A549 (cell line): Measurements from ENCODE around the gene CNIH2. TPM values are rescaled to one million over a fixed set of nuclear protein-coding genes. Genes with fewer than 3 reads are reported as not detected.

Experiments
- ATAC-seq, 2 experiments: fragments of 200-7000 bp in 1 of 2; fragments of >200 bp in 1 of 2; cut with Nextera tagmentation in 1 of 2; cut with Tn5 transposase in 1 of 2; 3 replicates each; pipeline versions ENCODE4 v1.8.0 to v1.9.1; 2018 to 2020; ENCODE audit warnings: mild to moderate bottlenecking in 1 of 2, moderate library complexity in 1 of 2
- CTCF ChIA-PET: fragments of 300-600 bp; sonication (Branson Sonifier 250); formaldehyde crosslinking; extraction: SDS; loops from one replicate; lab custom pipeline; 2021; ENCODE audit warnings: antibody characterized with exemption, inconsistent platforms; lab: Yijun Ruan, JAX
- POLR2A ChIA-PET: fragments of 350-600 bp; formaldehyde crosslinking; extraction: SDS; loops from one replicate; lab custom pipeline; 2021; ENCODE audit warnings: antibody characterized with exemption, inconsistent platforms; lab: Yijun Ruan, JAX
- DNase-seq, 2 experiments: peaks; one replicate each; pipeline versions ENCODE4 v3.0.0 to v3.0.0-alpha.2; 2011 to 2016; ENCODE audit warnings: low read depth in 1 of 2, low spot score in 1 of 2
- FAIRE-seq: peaks from 2 replicates; lab custom pipeline; 2011; peaks lifted over from hg19 to GRCh38; lab: Jason Lieb, UNC
- H3K27ac ChIP-seq, 2 experiments: fragments of >200 bp; sonication (Bioruptor Twin); formaldehyde crosslinking; 3 replicates each; pipeline ENCODE4 v1.5.1; 2016 to 2017
- H3K4me1 ChIP-seq: fragments of >200 bp; sonication (Bioruptor Twin); formaldehyde crosslinking; 3 replicates; pipeline ENCODE4 v1.6.1; 2016
- H3K4me2 ChIP-seq: fragments of >200 bp; sonication (Bioruptor Twin); formaldehyde crosslinking; 3 replicates; pipeline ENCODE4 v1.6.1; 2016
- H3K4me3 ChIP-seq: fragments of >200 bp; sonication (Bioruptor Twin); formaldehyde crosslinking; 3 replicates; pipeline ENCODE4 v1.5.1; 2016
- H3K9me3 ChIP-seq: fragments of >200 bp; sonication (Bioruptor Twin); formaldehyde crosslinking; 3 replicates; pipeline ENCODE4 v1.6.1; 2016
- BHLHE40 ChIP-seq: IDR thresholded peaks from 2 replicates; pipeline ENCODE4 v1.6.1; 2012; ENCODE audit warnings: low read depth, low read length, inconsistent platforms
- CBX2 ChIP-seq: fragments of 200-600 bp; sonication (generic); IDR thresholded peaks from 2 replicates; pipeline ENCODE4 v1.6.1; 2016; ENCODE audit warnings: low read depth, mild to moderate bottlenecking, borderline replicate concordance
- GATA3 ChIP-seq: IDR thresholded peaks from 2 replicates; pipeline ENCODE4 v1.6.1; 2012; ENCODE audit warnings: borderline replicate concordance
- HOXB5 ChIP-seq: fragments of 250-450 bp; sonication (Bioruptor Pico); IDR thresholded peaks from 2 replicates; pipeline ENCODE4 v1.5.0; 2020; ENCODE audit warnings: mild to moderate bottlenecking, moderate library complexity
- JUN ChIP-seq, 2 experiments: fragments of >200 bp; sonication (Bioruptor Twin); formaldehyde crosslinking; IDR thresholded peaks; 2 replicates in 1 of 2; 3 replicates in 1 of 2; pipeline ENCODE4 v1.6.1; 2016 to 2017
- JUNB ChIP-seq: fragments of >200 bp; sonication (Bioruptor Twin); formaldehyde crosslinking; IDR thresholded peaks from 2 replicates; pipeline ENCODE4 v1.6.1; 2016
- NPAS2 ChIP-seq: fragments of 250-450 bp; sonication (Bioruptor Pico); IDR thresholded peaks from 2 replicates; pipeline ENCODE4 v1.8.0; 2022; ENCODE audit warnings: mild to moderate bottlenecking, moderate library complexity, borderline replicate concordance
- PHF8 ChIP-seq: fragments of 200-600 bp; sonication (generic); IDR thresholded peaks from 2 replicates; pipeline ENCODE4 v1.6.1; 2016; ENCODE audit warnings: low read depth, mild to moderate bottlenecking, antibody characterized with exemption, moderate library complexity, borderline replicate concordance
- RFX5 ChIP-seq: fragments of 450-650 bp; IDR thresholded peaks from 2 replicates; pipeline ENCODE4 v1.7.1; 2014; ENCODE audit warnings: antibody characterized with exemption, mild to moderate bottlenecking, moderate library complexity
- TP53 ChIP-seq: fragments of 250-450 bp; sonication (Bioruptor Pico); IDR thresholded peaks from 2 replicates; pipeline ENCODE4 v1.5.0; 2021; ENCODE audit warnings: mild to moderate bottlenecking, moderate library complexity
- WGBS: methylation state at CpG from one replicate; pipeline ENCODE4 v1.1.6; 2017; ENCODE audit errors: missing lambda C conversion rate; 5-methylcytosine and 5-hydroxymethylcytosine counted together
- polyA plus RNA-seq, 4 experiments: library from polyadenylated mRNA; depleted of rRNA in 3 of 4; stranded (reverse); fragments of >200 nt; fragmentation: RNase III in 1 of 4; extraction: RNeasy Plus Mini Kit Qiagen cat#74134 plus additional on column Dnase treatment in 1 of 4; gene quantifications; 2 replicates in 3 of 4; 3 replicates in 1 of 4; pipeline ENCODE4 v1.2.3, GENCODE V29; 2011 to 2017
- TF ChIP-seq, protein P1 (sequence below): fragments of 250-450 bp; sonication (Bioruptor Pico); IDR thresholded peaks from 2 replicates; pipeline ENCODE4 v1.5.0; 2021; ENCODE audit warnings: mild to moderate bottlenecking, moderate library complexity, borderline replicate concordance
- TF ChIP-seq, protein P2 (sequence below): fragments of >200 bp; sonication (Bioruptor Twin); formaldehyde crosslinking; IDR thresholded peaks from 3 replicates; pipeline ENCODE4 v1.5.1; 2016
- TF ChIP-seq, protein P3 (sequence below): fragments of >200 bp; sonication (Bioruptor Twin); formaldehyde crosslinking; IDR thresholded peaks from 3 replicates; pipeline ENCODE4 v1.6.1; 2016
- TF ChIP-seq, protein P4 (sequence below): fragments of 450-650 bp; IDR thresholded peaks from 2 replicates; pipeline ENCODE4 v1.6.1; 2014; ENCODE audit warnings: antibody characterized with exemption
- TF ChIP-seq, protein P5 (sequence below): fragments of 200-600 bp; sonication (generic); IDR thresholded peaks from 2 replicates; pipeline ENCODE4 v1.6.1; 2016; ENCODE audit warnings: antibody characterized with exemption, mild to moderate bottlenecking, moderate library complexity
- TF ChIP-seq, protein P6 (sequence below): IDR thresholded peaks from 2 replicates; pipeline ENCODE4 v1.6.1; 2012

The CNIH2 gene
- polyA plus RNA-seq, 2 of the 4 experiments (the other 2 are of a cell fraction): 0.98 to 1.1 TPM

DNA sequence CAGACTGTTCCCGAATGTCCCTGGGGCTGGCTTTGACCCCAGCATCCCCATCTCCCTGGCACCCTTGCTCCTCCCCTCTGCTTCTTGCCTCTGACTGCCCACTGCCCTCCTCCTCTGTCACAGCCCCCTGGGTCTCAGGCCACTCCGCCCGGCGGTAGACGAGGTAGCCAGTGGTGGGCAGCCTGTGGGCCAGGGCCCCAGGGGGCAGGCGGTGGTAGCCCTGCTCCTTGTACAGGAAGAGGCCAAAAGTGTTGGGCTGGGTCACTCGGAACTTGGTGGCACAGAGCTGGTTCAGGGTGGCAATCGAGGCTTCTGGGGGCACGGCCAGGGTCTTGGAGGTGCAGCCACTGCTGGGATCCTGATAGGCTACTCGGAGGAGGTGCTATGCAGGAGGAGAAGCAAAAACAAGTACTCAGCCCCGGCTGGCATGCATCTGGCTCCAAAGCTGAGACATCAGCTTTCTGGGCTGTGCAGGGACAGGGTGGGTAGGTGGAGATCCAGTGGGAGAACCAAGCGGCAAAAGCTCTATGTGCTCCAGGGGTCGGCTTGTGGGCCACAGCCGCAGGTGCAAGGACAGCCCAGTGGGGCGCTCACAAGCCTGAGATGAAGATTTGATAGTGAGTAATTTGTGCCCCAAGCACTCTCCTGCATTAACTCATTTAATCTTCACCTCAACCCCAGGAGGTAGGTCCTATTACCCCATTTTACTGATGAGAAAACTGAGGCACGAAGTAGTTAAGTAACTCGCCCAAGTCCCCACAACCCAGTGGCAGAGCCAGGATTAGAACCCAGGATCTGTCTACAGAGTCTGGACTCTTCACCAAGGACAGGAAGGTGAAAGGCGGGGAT, 54.6 kb downstream of the CNIH2 start:
- ChIA-PET POLR2A (no interaction called here), CTCF (interaction anchor here (1.0 to 8.7 kb wide), 7 partner anchors 10 to 76 kb away, joined by 3 to 247 read pairs (median 5); partner anchors contain the start of genes B4GAT1, BRMS1 and CD248)
- H3K27ac ChIP-seq: no peak overlapping the region
- no peaks in the 10 kb centered on the region for H3K9me3 ChIP-seq
- no peak for DNase-seq
- 86% methylated on average over 17 of the region's 18 CpGs for WGBS
- TF ChIP-seq, protein P1, sequence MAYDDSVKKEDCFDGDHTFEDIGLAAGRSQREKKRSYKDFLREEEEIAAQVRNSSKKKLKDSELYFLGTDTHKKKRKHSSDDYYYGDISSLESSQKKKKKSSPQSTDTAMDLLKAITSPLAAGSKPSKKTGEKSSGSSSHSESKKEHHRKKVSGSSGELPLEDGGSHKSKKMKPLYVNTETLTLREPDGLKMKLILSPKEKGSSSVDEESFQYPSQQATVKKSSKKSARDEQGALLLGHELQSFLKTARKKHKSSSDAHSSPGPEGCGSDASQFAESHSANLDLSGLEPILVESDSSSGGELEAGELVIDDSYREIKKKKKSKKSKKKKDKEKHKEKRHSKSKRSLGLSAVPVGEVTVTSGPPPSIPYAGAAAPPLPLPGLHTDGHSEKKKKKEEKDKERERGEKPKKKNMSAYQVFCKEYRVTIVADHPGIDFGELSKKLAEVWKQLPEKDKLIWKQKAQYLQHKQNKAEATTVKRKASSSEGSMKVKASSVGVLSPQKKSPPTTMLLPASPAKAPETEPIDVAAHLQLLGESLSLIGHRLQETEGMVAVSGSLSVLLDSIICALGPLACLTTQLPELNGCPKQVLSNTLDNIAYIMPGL: no peak
- no peak for TF ChIP-seq GATA3
- TF ChIP-seq JUNB: no peak
- TF ChIP-seq, protein P2, sequence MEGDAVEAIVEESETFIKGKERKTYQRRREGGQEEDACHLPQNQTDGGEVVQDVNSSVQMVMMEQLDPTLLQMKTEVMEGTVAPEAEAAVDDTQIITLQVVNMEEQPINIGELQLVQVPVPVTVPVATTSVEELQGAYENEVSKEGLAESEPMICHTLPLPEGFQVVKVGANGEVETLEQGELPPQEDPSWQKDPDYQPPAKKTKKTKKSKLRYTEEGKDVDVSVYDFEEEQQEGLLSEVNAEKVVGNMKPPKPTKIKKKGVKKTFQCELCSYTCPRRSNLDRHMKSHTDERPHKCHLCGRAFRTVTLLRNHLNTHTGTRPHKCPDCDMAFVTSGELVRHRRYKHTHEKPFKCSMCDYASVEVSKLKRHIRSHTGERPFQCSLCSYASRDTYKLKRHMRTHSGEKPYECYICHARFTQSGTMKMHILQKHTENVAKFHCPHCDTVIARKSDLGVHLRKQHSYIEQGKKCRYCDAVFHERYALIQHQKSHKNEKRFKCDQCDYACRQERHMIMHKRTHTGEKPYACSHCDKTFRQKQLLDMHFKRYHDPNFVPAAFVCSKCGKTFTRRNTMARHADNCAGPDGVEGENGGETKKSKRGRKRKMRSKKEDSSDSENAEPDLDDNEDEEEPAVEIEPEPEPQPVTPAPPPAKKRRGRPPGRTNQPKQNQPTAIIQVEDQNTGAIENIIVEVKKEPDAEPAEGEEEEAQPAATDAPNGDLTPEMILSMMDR: no peak
- TF ChIP-seq CBX2: no peak
- TF ChIP-seq, protein P3, sequence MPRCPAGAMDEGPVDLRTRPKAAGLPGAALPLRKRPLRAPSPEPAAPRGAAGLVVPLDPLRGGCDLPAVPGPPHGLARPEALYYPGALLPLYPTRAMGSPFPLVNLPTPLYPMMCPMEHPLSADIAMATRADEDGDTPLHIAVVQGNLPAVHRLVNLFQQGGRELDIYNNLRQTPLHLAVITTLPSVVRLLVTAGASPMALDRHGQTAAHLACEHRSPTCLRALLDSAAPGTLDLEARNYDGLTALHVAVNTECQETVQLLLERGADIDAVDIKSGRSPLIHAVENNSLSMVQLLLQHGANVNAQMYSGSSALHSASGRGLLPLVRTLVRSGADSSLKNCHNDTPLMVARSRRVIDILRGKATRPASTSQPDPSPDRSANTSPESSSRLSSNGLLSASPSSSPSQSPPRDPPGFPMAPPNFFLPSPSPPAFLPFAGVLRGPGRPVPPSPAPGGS: no peak
- no peak for TF ChIP-seq BHLHE40
- no peak for TF ChIP-seq HOXB5 (CRISPR knock-in tag)
- TF ChIP-seq, protein P4, sequence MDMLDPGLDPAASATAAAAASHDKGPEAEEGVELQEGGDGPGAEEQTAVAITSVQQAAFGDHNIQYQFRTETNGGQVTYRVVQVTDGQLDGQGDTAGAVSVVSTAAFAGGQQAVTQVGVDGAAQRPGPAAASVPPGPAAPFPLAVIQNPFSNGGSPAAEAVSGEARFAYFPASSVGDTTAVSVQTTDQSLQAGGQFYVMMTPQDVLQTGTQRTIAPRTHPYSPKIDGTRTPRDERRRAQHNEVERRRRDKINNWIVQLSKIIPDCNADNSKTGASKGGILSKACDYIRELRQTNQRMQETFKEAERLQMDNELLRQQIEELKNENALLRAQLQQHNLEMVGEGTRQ: no peak
- TF ChIP-seq, protein P5, sequence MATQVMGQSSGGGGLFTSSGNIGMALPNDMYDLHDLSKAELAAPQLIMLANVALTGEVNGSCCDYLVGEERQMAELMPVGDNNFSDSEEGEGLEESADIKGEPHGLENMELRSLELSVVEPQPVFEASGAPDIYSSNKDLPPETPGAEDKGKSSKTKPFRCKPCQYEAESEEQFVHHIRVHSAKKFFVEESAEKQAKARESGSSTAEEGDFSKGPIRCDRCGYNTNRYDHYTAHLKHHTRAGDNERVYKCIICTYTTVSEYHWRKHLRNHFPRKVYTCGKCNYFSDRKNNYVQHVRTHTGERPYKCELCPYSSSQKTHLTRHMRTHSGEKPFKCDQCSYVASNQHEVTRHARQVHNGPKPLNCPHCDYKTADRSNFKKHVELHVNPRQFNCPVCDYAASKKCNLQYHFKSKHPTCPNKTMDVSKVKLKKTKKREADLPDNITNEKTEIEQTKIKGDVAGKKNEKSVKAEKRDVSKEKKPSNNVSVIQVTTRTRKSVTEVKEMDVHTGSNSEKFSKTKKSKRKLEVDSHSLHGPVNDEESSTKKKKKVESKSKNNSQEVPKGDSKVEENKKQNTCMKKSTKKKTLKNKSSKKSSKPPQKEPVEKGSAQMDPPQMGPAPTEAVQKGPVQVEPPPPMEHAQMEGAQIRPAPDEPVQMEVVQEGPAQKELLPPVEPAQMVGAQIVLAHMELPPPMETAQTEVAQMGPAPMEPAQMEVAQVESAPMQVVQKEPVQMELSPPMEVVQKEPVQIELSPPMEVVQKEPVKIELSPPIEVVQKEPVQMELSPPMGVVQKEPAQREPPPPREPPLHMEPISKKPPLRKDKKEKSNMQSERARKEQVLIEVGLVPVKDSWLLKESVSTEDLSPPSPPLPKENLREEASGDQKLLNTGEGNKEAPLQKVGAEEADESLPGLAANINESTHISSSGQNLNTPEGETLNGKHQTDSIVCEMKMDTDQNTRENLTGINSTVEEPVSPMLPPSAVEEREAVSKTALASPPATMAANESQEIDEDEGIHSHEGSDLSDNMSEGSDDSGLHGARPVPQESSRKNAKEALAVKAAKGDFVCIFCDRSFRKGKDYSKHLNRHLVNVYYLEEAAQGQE: no peak
- no peak for TF ChIP-seq TP53
- TF ChIP-seq RFX5: no peak
- no peak for TF ChIP-seq PHF8
- TF ChIP-seq, protein P6, sequence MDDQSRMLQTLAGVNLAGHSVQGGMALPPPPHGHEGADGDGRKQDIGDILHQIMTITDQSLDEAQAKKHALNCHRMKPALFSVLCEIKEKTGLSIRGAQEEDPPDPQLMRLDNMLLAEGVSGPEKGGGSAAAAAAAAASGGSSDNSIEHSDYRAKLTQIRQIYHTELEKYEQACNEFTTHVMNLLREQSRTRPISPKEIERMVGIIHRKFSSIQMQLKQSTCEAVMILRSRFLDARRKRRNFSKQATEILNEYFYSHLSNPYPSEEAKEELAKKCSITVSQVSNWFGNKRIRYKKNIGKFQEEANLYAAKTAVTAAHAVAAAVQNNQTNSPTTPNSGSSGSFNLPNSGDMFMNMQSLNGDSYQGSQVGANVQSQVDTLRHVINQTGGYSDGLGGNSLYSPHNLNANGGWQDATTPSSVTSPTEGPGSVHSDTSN: no peak
- TF ChIP-seq NPAS2 (CRISPR knock-in tag): no peak
- TF ChIP-seq JUN (IDR thresholded peaks at IDR 0.05): no peak
- ATAC-seq: no peak
- no peak overlapping the region for H3K4me3 ChIP-seq
- FAIRE-seq: no peak
- no peak overlapping the region for H3K4me2 ChIP-seq
- H3K4me1 ChIP-seq: peaks cover 31% of the 10 kb centered on the region
